Measurements from ENCODE around the gene ZG16B.

GRCh38 chr16:2819939-2820835 lies 9.9 kb upstream of the ZG16B start:
- TF ChIP-seq CTCF (IDR thresholded peaks at IDR 0.05) (no peak), POLR2A (IDR thresholded peaks at IDR 0.05) (no peak)
